ENCODE results near the gene RPP30. TPM values are rescaled to one million over a fixed set of nuclear protein-coding genes. Genes with fewer than 3 reads are reported as not detected.

Gene RPP30
- total and polyA plus RNA-seq, 5 experiments from 2014 or later: 35.4 to 48.2 (median 36.7) TPM

DNA sequence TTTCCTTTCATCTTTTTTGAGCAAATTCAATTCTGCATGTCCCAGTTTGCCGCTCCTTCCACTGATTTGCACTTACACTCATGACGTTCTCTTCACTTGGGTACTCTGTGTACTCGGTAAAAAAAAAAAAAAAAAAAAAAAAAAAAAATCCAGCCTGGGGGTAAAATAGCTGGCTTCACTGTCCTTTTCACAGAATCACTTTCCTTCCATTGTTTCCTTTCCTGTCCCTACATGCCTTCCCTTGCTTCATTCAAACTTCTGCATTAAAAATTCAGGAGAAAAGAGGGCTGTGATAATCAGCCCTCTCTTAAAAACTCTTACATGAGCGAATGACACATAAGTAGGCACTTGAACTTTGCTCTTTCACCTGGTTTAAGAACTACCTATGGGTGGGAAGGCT, 40.4 kb downstream of the RPP30 start:
- POLR2A ChIA-PET: interaction anchor here (0.6 kb wide), 1 partner anchor 337 kb away, joined by 4 read pairs; no protein-coding TSS in a partner anchor

DNA sequence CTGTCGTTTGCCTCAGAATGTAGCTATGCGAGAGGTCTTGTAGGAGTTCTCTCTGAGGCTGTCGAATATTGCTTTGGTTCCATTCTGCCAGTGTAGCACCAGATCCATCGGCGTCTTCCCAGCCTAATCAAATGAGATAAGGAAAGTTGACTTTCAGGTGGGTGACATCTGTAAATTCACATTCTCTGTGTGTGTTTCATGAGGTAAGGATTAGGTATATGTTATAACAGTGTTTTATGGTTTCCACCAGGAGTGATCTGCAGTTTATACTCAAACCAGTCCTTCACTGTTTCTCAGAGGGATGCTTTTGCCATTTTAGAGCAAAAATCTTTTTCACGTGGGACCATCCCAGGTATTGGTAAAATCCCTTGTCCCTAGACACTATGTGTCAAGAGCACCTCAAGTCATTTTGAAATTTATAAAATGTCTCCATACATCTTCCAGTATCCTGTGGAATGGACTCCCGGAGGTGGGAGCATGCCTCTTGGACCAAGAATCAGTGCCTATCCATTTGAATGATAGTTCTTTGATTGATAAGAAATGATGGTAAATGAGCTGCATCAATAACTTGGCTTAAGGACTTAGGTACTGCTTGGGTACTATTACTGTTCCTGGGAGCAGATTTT, 41.2 kb downstream of the RPP30 start:
- Mint-ChIP-seq H3K36me3 (peaks cover 0 to 5% (median 5%) of the 10 kb centered on the region in 3 donors), H3K4me3 (no peak overlapping the region), H3K9me3 (peaks cover 0 to 5% (median 0%) of the 10 kb centered on the region in 9 donors), H3K27ac (no peak overlapping the region), H3K27me3 (peaks cover 0 to 10% (median 0%) of the 10 kb centered on the region in 5 donors), H3K4me1 (peaks cover 0 to 5% (median 2%) of the 10 kb centered on the region in 4 donors)
- ATAC-seq (no peak), DNase-seq (no peak)
- POLR2A ChIA-PET: no interaction called here

More for the DNA sequence above, 40.4 kb downstream of the RPP30 start:
- Mint-ChIP-seq H3K27ac (no peak overlapping the region), H3K27me3 (peaks cover 0 to 6% (median 0%) of the 10 kb centered on the region in 5 donors), H3K9me3 (peaks cover 0 to 5% (median 0%) of the 10 kb centered on the region in 9 donors), H3K36me3 (peaks cover 0 to 13% (median 5%) of the 10 kb centered on the region in 3 donors), H3K4me1 (peaks cover 0 to 5% (median 2%) of the 10 kb centered on the region in 4 donors), H3K4me3 (no peak overlapping the region)
- DNase-seq (no peak), ATAC-seq (no peak)

DNA sequence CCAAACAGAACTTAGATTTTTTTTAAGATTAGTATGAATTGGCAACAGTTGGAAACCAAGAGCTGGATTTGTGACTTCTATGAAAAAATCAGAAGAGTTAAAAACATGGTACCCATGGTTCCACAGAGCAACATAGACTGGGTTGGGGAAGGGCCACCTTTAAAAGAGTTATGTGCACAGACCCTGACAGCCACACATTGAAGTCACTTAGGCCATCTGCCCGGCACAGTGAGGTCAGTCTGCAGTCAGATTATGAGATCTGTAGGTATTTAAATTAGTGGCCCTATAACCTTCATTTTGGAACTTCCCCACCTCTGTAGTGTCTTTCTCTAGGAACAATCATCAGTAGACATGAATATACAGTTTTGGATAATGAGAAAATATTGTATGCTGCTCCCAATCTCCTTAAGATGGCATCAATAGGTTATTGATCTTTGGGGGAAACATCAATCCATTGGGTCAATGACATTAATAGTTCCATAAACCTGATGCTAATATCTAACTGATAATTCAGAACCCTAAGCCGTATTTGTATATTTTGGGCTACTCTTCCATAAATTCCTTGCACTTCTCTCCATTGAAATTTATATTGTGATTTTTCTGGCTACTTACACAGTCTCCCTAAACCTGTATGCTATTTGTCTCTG, 42.1 kb downstream of the RPP30 start:
- DNase-seq (no peak), ATAC-seq (no peak)
- Mint-ChIP-seq H3K36me3 (peaks cover 0 to 2% (median 2%) of the 10 kb centered on the region in 3 donors), H3K27me3 (peaks cover 0 to 10% (median 0%) of the 10 kb centered on the region in 5 donors), H3K4me3 (no peak overlapping the region), H3K27ac (peak overlapping the region in 1 of 10 donors; percentile 62), H3K4me1 (peaks cover 0 to 5% (median 2%) of the 10 kb centered on the region in 4 donors), H3K9me3 (peaks cover 0 to 5% (median 0%) of the 10 kb centered on the region in 9 donors)
- POLR2A ChIA-PET: no interaction called here

DNA sequence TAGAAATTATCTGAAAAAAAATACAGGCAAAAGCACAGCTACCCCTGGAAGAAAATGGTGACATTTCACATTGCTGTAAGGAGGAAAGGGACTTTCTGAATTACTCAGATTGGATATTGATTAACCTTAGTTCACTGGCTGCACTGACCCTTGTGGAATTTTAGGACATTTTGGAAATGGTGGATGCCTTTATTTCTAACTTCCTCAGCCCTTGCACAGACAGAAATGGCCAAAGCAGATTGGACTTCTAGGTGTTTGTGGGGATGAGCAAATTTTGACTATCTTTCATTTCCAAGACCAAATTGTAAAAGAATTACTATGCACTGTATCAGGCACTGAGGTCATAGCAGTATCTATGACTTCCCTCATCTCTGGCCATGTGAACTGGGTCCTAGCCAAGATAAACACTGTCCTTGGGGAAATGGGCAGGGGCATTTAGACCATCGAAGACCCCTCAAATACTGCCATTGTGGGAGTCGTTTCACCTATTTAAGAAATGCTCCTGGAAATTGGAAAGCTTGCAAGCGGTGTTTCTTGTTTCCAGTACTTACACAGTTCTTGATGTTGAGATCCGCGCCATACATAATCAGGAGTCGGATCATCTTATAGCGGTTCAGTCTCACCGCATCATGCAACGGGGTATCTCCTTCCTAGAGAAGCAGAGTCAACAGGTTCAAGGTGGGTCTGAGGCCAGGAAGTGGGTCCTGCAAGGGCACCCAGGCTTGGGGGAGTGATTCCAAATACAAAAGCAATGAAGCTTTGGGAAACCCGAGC, 43.4 kb downstream of the RPP30 start:
- DNase-seq (no peak), ATAC-seq (no peak)
- Mint-ChIP-seq H3K9me3 (no peaks in the 10 kb centered on the region), H3K27me3 (peaks cover 0 to 10% (median 0%) of the 10 kb centered on the region in 5 donors), H3K4me1 (peaks cover 0 to 5% (median 2%) of the 10 kb centered on the region in 4 donors), H3K4me3 (no peak overlapping the region), H3K27ac (no peak overlapping the region), H3K36me3 (no peaks in the 10 kb centered on the region)
- POLR2A ChIA-PET: no interaction called here

DNA sequence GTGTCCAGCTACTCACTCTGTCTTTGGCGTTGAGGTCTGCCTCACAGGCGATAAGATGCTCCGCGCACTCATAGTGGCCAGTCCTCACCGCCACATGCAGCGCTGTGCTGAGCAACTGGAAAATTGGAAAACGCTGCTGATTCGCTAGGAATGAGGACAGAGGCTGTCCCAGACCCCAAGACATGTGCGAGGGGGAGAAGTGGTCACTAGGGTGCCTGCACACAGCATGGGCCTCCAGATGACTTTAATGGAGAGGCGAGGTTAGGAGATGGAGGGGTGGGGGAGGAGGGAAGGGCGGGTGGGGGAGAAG, 43.9 kb downstream of the RPP30 start:
- DNase-seq: no peak
- Mint-ChIP-seq H3K4me3 (no peak overlapping the region), H3K36me3 (no peaks in the 10 kb centered on the region), H3K4me1 (peaks cover 0 to 5% (median 2%) of the 10 kb centered on the region in 4 donors), H3K27ac (no peak overlapping the region), H3K27me3 (peaks cover 0 to 10% (median 0%) of the 10 kb centered on the region in 5 donors), H3K9me3 (no peaks in the 10 kb centered on the region)
- POLR2A ChIA-PET: interaction anchor here (0.6 kb wide), 1 partner anchor 1122 kb away, joined by 3 read pairs; no protein-coding TSS in a partner anchor
- no peak for ATAC-seq

DNA sequence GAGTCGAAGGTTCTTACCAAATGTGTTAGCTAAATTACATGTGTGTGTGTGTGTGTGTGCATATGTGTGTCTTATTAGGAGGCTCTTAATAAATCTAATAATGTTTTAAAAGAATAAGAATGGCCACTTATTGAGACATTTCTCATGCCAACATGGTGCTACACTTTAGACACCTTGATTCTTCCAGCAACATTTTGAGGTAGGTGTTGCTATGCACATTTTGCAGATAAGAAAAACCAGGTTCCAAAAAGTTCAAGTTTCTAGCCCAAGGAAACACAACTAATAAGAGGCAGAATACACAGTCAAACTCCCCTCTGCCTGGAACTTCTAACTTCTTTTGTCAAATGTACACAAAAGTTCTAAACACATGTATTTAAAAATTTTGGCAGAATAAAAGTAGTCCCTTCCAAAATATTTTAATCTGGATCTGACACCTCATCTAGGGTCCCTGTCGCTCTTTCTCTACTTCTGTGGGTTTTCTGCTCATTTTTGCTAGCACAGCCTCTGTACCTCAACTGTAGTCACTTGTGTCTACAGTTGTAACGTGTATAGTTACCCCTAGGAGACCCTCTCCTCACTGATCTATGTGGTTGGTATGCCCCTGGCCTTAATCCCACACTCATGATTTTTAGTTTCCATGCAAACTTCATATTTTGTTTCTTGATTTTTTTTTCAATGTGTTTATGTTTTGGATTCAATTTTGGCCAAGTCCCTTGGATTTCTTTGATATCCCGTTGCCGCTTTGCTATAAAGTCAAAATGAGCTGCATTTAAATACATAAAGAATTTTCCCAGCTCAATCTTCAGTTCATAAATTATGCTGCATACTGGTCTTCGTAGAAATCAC, 44.8 kb downstream of the RPP30 start:
- POLR2A ChIA-PET: no interaction called here
- ATAC-seq (no peak), DNase-seq (no peak)
- Mint-ChIP-seq H3K4me1 (peaks cover 0 to 5% (median 2%) of the 10 kb centered on the region in 4 donors), H3K36me3 (no peaks in the 10 kb centered on the region), H3K9me3 (no peaks in the 10 kb centered on the region), H3K4me3 (no peak overlapping the region), H3K27me3 (peaks cover 0 to 10% (median 0%) of the 10 kb centered on the region in 5 donors), H3K27ac (peak overlapping the region in 1 of 10 donors; percentile 51)

DNA sequence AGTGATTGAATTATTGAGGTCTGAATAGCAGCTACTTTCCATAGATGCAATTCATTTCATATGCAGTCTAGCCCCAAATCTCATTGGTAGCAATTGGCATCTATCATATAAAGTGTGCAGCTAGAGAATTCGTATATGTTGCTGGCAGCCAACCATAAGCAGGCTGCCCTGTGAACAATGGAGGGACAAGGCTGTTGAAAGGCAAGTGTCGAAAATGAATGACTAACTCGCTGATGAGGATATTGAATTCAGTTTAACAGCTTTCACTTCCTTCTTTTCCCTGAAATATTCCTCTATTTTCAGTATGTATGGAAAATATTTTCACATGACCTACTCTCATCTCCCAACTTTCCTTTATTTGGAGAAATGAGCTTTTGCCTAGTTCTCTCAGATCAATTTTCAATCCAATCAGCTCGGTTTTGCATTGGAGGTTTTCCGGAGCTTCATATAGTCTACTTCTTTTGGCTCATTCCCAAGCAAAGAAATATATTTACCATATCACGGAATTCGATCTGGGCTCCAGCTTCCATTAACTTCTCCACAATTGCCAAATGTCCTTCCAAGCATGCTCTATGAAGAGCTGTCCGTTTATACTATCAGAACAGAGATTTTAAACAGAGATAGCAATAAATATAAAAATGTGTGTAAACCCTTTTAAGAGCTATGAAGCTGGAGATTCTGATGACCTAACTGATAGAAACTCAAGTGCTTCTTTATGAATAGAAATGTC, 45.6 kb downstream of the RPP30 start:
- no peak for DNase-seq
- peaks cover 0 to under 1% (median 0%) of the 10 kb centered on the region in 4 donors for H3K4me1 Mint-ChIP-seq
- H3K9me3 Mint-ChIP-seq: no peaks in the 10 kb centered on the region
- H3K27ac Mint-ChIP-seq: peak overlapping the region in 1 of 10 donors; percentile 51
- peaks cover 0 to 12% (median 5%) of the 10 kb centered on the region in 5 donors for H3K27me3 Mint-ChIP-seq
- POLR2A ChIA-PET: no interaction called here
- ATAC-seq: no peak
- no peaks in the 10 kb centered on the region for H3K36me3 Mint-ChIP-seq
- H3K4me3 Mint-ChIP-seq: no peak overlapping the region

DNA sequence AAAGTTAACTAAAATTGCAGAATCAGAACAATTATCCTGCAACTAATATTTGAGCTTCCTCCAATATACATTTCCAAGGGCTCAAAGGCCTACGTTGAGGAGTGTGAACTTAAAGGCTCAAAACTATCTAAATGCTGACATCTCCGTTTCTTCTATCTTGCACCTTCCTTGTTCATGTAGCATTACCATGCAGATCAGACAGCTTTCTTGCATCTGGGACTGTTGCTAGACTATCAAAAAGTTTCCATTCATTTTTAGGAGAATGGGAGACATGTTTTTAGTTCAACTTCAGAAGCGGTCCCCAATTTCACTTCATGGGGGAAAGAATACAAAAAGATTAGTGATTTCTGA, 46.2 kb downstream of the RPP30 start:
- no peak overlapping the region for H3K4me3 Mint-ChIP-seq
- H3K36me3 Mint-ChIP-seq: no peaks in the 10 kb centered on the region
- no peak for ATAC-seq
- no peaks in the 10 kb centered on the region for H3K4me1 Mint-ChIP-seq
- POLR2A ChIA-PET: no interaction called here
- no peak overlapping the region for H3K27ac Mint-ChIP-seq
- peaks cover 0 to 12% (median 10%) of the 10 kb centered on the region in 5 donors for H3K27me3 Mint-ChIP-seq
- no peaks in the 10 kb centered on the region for H3K9me3 Mint-ChIP-seq
- DNase-seq: no peak

DNA sequence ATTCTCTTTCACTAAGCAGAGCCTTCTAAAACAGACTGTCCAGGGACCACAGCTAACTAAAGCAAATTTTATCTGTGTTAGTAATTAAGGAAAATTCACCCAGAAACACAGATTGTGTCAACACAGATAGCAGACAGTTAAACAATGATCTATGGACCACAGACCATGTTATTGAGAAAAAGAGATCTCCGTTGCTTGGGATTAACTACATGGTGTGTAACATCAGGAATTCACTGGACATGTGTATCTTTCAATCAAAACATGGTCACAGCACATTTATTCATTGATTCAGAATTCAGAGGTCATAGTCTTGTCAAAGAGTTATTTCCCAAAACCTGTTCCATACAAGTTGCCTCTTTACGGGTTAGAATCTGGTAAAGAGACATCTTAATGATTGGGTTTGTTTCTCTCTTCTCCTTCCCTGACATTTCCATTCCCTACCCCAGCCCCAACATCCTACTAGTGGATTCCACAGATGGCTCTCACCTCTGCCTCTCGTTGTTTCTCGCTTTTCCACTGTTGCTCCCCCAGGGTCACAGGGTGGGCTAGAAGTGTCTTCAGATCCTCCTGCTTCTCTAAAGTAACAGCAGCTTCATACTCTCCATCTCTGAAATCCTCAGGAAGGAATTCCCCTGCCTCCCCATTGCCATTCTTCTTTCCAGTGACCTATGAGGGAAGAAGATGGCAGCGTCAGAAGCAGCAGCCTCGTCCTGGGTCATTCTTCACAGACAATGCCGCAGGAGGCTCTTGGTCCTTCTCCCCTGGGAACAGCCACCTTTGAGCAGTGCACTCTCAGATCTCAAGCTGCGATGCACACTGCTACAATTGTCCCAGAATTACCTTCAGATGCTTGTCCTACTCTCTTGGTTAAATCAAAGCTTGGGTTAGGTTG, 48.2 kb downstream of the RPP30 start:
- H3K27ac Mint-ChIP-seq: peak overlapping the region in 1 of 10 donors; percentile 2
- no peaks in the 10 kb centered on the region for H3K4me1 Mint-ChIP-seq
- H3K27me3 Mint-ChIP-seq: peaks cover 0 to 16% (median 12%) of the 10 kb centered on the region in 5 donors
- H3K36me3 Mint-ChIP-seq: no peaks in the 10 kb centered on the region
- ATAC-seq (no peak), DNase-seq (no peak)
- H3K9me3 Mint-ChIP-seq: no peaks in the 10 kb centered on the region
- POLR2A ChIA-PET: no interaction called here
- no peak overlapping the region for H3K4me3 Mint-ChIP-seq

DNA sequence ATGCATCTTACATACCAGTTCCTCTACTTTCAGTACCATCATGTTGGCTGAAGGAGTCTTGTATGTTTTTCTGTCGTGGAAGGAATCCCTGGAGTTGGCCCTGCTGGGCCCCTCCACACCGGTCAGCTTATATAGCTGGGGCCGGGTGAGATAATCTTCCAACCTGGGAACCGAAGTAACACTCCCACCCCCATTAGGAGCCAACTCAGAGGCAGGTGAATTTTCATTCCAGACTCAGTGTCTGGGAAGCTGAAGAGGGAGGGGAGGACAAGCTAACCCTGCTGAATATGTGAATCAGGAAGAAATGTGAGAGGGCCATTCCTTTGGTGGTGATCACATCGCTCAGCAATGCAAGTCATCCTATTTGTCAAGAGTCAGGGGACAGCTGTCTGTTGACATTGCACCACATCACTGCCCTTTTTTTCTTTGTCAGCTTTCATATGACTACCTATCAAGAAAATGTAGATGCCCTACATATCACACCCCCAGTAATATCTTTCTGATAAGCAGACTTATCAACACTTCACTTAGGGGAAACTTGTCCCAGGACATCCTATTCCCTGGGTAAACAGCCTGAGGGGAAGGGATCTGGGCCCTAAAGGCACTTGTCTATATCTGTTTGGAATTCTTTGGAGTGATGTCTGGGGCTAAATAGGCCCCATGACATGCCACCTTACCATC, 49.4 kb downstream of the RPP30 start, which contains the start of gene ANKRD1:
Gene ANKRD1 (minus strand): TSS at position 102 of the 681 bp plus-strand sequence. CDS start 60 bp downstream, at position 42.
- Mint-ChIP-seq H3K9me3 (no peaks in the 10 kb centered on the region), H3K27me3 (peaks cover 0 to 16% (median 10%) of the 10 kb centered on the region in 5 donors), H3K27ac (peak within 1 kb of the TSS in 3 of 10 donors; percentile 2 to 73 (median 2)), H3K36me3 (no peaks in the 10 kb centered on the region), H3K4me3 (no peak within 1 kb of the TSS), H3K4me1 (no peaks in the 10 kb centered on the region)
- POLR2A ChIA-PET: no interaction called here
- ATAC-seq: no peak
- no peak for DNase-seq

DNA sequence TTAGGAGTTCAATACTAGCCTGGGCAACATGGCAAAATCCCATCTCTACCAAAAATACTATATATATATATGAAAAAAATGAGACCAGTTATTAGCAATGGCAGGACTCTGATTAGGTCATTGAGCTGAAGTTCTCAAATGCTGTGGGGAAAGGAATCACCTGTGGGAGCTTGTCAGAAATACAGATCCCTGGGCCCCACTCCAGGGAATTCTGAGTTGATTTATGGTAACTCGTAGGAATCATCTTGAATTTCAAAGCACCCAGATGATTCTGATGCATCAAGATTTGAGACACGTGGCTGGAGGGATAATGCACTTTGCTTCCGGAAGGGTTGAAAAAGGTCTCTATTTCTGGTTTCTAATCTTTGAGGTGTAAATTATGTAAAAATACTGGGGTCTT, 50.1 kb downstream of the RPP30 start:
- Mint-ChIP-seq H3K36me3 (no peaks in the 10 kb centered on the region), H3K4me1 (no peaks in the 10 kb centered on the region), H3K4me3 (no peak overlapping the region), H3K27ac (no peak overlapping the region), H3K27me3 (peaks cover 0 to 16% (median 6%) of the 10 kb centered on the region in 5 donors), H3K9me3 (no peaks in the 10 kb centered on the region)
- no peak for DNase-seq
- POLR2A ChIA-PET: no interaction called here
- no peak for ATAC-seq
